ENCODE measurements around the gene DSE.

The DSE gene

DNA sequence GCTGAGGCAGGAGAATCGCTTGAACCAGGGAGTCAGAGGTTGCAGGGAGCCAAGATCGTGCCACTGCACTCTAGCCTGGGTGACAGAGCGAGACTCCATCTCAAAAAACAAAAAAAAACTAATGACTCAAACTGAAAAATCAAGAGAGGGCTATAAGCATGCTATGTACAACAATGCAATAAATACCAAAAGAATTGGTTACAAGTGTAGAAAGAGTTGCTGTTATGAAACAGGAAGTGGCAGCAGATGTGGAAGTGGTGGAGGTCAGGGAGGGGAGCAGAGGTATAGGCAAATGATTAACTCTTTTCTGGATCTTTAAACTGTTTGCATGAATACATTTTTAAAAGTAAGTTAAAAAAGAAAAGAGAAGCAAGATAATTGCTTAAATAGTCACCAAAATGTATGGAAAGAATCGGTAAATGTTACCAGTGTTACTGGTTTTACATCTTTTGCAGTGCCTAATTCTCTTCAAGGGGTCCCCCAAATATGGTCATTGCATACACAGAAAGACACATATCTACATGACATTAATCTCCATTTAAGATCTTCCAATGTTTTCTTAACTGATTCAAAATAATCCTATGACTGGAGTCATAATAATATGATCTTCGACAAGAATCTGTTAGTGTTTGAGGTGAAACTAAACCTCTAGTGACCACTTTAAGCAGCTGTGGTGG, 105.4 kb downstream of the DSE start:
- no peak for DNase-seq (ENCODE audit: low read depth in 2 of 2)

GRCh38 chr6:116482780-116483179, 112.0 kb downstream of the DSE start:
- no peak for DNase-seq (ENCODE audit: low read depth in 2 of 2)

DNA sequence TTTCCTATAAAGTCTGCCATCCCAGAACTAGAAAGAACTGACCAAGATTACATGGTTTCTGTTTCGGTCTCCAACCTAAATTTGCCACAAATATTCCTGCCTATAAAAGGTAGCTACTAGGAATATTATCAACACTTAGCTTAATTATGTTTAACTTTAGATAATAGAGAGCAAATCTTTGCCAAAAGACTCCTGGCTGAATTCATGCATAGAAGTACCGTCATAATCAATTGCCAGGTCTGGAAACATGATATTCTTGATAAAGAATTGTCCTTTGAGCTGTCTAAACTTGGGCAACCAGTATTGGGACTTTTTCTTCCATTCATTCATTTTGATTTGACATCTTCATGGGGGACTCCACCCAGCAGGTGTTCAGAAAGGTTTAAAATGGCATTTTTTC, 112.9 kb downstream of the DSE start:
- no peak for DNase-seq (ENCODE audit: low read depth in 2 of 2)

DNA sequence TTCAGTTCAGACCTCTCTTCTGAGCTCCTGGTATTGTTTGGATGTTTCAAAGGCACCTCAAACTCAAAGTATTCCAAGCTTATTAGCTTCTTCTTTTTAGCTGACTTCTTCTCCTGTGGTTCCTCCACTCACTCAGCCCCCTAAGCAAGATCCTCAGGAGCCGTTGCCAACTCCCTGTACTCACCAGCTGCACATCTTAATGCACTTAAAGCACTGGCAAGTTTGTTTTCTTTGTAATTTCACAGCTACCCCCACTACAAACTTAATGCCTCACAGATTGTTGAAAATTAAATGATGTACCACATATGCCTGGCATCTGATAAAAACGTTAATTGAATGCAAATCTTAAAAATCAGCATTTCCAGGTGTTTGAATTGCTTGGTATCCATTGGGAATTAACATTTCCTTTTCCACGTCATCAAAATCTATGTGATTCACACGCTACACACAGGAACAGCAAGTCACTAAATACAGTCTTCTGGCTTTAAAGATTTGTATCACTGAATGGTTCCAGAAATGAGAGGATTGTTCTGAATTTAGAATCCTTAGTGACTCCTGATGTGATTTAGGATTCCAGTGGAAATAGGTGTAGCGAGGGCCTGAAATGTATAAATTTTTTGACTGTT, 114.9 kb downstream of the DSE start:
- DNase-seq (ENCODE audit: low read depth in 2 of 2), result no peak

GRCh38 chr6:116491610-116492330, 121.0 kb downstream of the DSE start:
- no peak for DNase-seq (ENCODE audit: low read depth in 2 of 2)

GRCh38 chr6:116492331-116493067, 121.8 kb downstream of the DSE start:
- no peak for DNase-seq (ENCODE audit: low read depth in 2 of 2)

Measured in activated CD4-positive, alpha-beta T cell treated with anti-CD3 and anti-CD28 coated beads for 24 hours (primary cell).